ENCODE results near the gene GPR132.
A peak's percentile ranks its signal among the peaks of the same experiment; 100 is the strongest.
"Not testable (repeated sequence)": the region's sequence is repeated elsewhere in the genome, so short reads cannot be mapped to it uniquely, and the experiment has no call there.

GPR132 gene

DNA sequence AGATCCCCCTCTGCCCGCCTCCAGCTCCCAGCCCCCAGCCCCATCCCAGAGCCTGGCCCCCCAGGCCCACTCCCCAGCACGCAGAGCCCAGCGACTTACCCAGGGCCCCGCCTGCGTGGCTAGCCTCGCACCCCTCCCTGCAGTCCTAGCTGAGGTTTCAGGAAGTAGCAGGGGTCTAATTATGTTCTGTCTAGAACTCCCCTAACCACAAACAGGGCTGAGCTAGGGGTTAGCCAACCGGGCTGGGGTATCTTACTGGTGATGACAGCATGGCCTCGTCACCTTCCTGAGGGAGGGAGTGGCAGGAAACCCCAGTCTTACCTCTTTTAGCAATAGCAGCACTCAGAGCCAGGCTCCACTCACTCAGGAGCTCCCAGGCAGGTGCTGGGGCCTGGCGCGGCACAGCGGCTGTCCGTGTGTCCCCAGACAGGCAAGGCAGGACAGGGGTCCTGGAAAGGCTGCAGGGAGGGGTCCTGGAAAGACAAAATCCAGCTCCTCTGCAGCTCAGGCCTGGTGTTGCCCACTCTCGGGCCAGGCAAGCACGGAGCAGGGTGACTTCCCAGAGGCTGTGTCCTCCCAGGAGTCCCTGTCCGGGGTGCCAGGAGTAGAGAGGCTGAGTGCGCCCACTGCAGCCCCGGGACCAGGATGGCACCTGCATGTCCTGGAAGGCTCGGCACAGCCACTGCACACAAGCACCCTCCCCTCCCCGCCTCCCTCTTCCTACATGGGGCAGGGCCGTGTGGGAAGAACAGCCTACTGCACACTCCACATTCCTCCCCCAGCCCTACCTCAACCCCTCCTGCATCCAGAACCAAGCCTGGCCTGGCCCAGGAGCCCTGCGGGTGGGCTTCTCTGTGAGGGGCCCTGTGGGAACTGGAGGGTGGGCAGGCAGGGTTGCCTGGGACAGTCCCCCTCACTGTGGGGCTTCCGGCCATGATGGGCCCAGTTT, at the start of gene GPR132:
Gene GPR132, minus strand, starts transcription at position 151 of the 949 bp plus-strand sequence. CDS start 10,010 bp downstream, outside the sequence.
- DNase-seq (ENCODE audit: low spot score), result no peak

DNA sequence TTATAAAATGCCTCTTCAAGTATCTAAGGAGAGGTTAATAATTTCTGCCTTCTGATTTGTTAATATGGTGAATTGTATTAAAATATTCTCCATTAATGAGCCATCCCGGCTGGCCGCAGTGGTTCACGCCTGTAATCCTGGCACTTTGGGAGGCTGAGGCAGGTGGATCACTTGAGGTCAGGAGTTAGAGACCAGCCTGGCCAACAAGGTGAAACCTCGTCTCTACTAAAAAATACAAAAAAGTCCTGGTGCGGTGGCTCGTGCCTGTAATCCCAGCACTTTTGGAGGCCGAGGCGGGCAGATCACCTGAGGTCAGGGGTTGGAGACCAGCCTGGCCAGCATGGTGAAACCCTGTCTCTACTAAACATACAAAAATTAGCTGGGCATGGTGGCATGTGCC, 44.0 kb upstream of the GPR132 start:
- DNase-seq (ENCODE audit: low spot score), result not testable (repeated sequence)

DNA sequence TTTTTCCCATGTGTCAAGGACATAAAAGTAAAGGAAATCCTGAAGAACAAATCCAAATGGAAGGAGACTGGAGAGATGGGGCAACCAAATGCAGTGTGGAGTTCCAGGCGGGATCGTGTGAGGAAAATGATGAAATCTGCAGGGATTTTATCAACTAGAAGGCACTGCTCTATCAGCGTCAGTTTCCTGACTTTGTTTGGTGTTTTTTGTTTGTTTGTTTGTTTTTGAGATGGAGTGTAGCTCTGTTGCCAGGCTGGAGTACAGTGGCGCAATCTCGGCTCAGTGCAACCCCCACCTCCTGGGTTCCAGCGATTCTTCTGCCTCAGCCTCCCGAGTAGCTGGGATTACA, 43.3 kb upstream of the GPR132 start:
- no peak for DNase-seq (ENCODE audit: low spot score)

DNA sequence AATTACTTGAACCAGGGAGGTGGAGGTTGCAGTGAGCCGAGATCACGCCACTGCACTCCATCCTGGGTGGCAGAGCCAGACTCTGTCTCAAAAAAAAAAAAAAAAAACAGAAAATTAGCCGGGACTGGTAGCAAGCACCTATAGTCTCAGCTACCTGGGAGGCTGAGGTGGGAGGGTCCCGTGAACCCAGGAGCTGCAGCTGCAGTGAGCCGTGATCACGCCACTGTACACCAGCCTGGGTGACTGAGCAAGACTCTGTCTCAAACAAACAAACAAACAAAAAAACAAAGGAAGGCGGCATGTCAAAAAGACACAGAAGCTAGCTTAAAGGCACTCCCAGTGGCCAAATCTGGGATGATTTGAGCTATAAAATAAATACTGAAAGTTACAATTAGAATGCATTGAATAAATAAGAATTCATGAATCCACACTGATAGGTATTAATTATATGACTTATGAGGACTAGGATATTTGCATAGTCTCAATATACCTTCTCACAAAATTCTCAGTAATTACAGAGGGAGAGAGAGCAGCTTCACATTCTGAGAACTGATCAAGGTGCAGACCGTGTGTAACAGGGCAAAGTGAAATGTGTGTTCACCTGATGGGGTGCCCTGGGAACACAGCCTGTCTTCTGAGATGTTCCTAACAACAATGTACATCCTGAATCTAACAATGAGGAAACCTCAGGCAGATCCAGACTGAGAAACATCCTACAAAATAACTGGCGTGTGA, 42.7 kb upstream of the GPR132 start:
- no peak for DNase-seq (ENCODE audit: low spot score)

GRCh38 chr14:105107351-105107750, 42.1 kb upstream of the GPR132 start:
- no peak for DNase-seq (ENCODE audit: low spot score)

DNA sequence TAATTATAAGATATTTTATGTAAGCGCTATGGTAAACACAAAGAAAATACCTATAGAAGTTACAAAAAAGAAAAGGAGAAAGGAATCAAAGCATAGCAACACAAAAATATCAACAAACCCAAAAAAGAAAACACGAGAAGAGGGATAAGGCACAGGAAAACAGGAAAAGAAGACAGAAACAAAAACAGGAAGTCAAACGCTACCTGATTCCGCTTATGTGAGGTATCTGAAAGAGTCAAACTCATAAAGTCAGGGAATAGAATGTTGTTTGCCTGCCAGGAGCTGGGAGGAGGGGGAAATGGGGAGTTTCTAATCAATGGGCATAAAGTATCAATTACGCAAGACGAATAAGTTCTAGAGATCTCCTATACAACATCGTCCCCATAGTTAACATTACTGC, 39.9 kb upstream of the GPR132 start:
- DNase-seq (ENCODE audit: low spot score), result no peak

DNA sequence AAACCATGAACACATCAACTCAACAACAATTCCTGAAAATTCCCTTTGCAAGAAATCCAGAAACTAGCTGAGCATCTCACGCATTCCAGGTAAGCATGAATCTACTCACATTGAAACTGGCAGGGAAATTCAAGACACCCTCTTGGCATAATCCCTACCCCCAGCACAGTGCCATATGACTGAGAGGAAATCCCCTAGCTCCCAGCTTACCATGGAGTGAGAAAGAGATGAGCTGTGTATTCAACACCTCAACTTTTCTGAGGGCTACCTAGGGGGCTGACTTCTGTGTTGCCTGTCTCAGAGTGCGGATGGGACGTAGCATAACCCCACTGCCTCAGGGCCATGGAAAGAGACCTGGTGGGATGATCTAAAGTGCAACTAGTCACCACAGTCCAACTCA, 37.7 kb upstream of the GPR132 start:
- DNase-seq (ENCODE audit: low spot score), result no peak

DNA sequence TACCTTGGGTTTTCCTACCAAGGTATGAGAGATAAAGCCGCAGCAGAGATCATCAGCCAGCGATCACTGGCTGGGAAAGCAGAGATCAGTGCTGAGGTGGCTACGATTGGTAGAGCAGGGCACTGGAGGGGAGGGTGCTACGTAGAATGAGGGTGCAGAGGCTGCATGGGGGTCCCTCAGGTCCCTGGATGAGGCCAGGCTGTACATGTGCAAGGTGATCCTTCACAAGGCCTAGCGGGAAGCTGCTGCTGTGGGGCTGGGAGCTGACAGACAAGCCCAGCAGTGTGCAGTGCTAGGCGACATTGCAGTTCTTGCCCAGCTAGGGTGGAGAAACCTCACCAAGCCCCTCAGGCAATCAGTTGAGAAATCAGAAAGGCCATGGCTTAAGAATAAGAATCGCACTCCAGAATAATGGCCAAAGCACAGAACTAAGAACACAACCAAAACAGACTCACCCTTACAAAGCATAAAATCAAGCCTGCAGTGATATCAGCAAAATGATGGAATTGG, 37.2 kb upstream of the GPR132 start:
- DNase-seq (ENCODE audit: low spot score), result no peak

DNA sequence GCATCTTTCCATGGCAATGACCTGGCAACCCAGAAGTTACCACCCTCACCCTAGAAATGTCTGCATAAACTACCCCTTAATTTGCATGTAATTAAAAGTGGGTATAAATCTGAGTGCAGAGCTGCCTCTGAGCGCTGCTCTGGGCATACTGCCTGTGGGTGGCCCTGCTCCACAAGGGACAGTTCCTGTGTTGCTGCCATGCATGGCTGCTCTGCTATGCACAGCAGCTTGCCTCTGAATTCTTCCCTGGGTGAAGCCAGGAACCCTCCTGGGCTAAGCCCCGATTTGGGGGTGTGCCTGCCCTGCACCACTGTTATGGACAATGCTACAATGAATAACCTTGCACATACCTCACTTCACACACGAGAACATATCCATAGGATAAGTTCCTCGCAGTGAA, 35.7 kb upstream of the GPR132 start:
- DNase-seq (ENCODE audit: low spot score), result no peak

DNA sequence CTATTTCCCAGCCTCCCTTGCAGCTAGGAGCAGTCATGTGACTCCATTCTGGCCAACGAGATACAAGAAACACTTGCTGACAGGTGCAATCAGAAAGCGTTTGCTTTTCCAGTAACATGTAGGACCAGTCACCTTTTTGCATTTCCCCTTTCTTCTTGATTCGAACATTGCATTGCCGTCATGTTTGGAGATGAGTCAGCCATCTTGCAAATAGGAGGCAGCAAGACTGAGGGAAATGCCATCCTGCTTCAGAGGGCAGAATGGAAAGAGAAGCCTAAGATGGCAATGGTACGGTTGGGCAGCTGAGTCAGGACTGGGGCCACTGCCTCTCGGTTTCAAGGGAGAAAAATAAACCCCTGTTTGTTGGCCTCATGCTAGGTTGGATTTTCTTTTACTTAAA, 34.5 kb upstream of the GPR132 start:
- no peak for DNase-seq (ENCODE audit: low spot score)

- no peak for DNase-seq (ENCODE audit: low spot score)
Measured at GRCh38 chr14:105098316-105098715, 33.1 kb upstream of the GPR132 start.

- no peak for DNase-seq (ENCODE audit: low spot score)
Measured at GRCh38 chr14:105097794-105098127, 32.5 kb upstream of the GPR132 start.

- no peak for DNase-seq (ENCODE audit: low spot score)
Measured at GRCh38 chr14:105096206-105096875, 31.1 kb upstream of the GPR132 start.

GRCh38 chr14:105095236-105095805, 30.1 kb upstream of the GPR132 start:
- no peak for DNase-seq (ENCODE audit: low spot score)

GRCh38 chr14:105094193-105094907, 29.1 kb upstream of the GPR132 start:
- no peak for DNase-seq (ENCODE audit: low spot score)

DNA sequence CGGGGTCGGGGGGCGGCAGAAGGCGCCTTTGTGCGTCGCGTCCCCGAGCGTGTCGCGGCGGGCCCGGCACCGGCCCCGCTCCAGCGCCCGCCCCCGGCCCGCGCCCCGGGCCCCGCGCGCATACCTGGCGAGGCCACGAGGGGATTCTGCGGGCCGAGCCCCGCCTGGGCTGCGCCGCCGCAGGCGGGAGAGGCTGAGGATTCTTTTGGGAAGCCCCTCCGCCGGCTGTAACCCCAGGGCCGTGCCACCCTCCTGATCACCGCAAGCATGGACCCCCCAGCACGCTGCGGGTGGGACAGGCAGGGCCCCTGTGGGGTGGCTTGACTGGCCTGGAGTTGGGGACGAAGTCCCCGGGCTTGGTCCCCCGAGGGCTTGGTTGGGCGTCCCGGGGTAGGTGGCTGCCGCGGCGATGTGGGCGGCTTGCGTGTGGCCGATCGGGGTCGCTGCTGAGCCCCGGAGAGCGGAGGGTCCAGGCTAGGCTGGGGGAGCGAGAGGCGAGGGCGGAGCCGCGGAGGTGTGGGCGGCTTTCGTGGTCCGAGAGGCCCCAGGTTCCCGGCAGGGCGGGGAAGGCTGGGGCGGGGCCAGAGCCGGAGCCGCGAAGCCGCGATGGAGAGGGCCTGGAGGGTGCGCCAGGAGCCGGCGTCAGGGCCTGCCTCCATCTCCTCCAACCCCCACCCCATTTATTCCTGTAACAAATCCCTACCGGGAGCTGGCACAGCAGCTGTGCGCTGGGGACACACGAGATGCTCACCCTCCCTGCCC, 28.4 kb upstream of the GPR132 start:
- peak; percentile 86 for DNase-seq (ENCODE audit: low spot score)

DNA sequence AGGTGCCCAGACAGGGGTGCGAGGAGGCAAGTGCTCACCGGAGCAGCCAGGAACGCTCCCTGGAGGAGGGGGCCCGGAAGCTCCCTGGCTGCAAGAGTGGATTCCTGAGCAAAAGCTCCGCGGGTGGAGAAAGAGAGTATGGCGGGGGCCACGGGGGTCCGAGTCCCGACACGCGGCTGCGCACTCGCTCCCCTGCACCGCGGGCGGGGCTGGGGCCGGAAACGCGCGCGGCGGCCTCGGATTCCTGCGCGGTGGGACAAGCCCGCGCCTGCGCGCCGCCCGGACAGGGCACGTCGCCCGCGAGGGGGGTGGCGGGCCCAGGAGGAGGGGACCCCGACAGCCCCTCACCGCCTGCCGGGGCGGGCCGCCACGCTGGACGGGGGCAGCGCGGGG, 27.8 kb upstream of the GPR132 start:
- peak; percentile 59 for DNase-seq (ENCODE audit: low spot score)

DNA sequence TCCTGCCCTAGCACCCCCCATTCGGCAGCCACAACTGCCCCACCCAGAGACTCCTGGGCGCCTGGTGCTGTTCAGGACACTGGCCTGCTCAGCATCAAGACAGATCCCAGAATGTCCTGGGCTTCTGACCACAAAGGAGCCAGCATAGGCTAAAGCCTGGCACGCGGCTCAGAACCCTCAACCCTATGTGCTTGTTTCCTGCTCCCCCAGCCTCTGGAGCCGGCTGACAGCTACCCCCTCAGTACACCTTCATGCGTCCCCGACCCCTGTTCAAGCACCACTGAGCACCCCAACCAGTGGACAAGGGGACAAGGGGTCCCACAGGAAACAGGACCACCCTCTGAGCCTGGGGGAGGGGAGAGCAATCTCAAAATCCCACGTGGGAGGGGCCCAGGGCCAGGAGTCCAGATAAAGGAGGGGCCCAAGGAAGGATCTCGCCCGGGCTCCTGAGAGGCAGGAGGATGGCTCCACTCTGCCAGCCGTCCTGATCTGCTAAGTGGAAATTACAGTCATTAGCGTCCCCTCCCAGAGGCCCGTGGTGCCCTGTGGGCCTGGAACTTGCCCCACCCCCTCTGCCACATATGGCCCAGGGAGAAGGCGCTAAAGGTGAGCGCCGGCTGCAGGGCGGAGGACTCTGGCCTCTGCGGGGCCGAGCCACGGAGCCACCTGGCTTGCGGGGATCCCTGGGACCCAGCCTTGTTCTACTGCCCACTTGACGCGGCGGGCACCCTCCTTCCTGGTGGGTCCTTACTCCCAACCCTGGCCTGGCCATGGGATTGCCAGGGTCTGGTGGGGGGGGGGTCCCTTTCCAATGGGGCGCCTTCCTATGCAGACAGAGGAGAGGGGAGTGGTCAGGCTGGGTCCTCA, 27.2 kb upstream of the GPR132 start:
- no peak for DNase-seq (ENCODE audit: low spot score)

GRCh38 chr14:105091517-105092170, 26.4 kb upstream of the GPR132 start:
- DNase-seq (ENCODE audit: low spot score), result peak; percentile 55
